Neuronal stem cell (in vitro differentiated cells): ENCODE measurements around the gene KDM3B.

Experiments used
- DNase-seq: peaks from one replicate; pipeline ENCODE4 v3.0.0-alpha.2; 2013; ENCODE audit warnings: low spot score
- H2AFZ ChIP-seq: one replicate; pipeline ENCODE4 v1.6.1; 2013; ENCODE audit warnings: mild to moderate bottlenecking, low read length, inconsistent platforms
- H2AK5ac ChIP-seq: 2 replicates; pipeline ENCODE4 v1.6.1; 2013; ENCODE audit warnings: low read depth, mild to moderate bottlenecking, inconsistent platforms, low read length, moderate library complexity, mixed read lengths
- H2BK120ac ChIP-seq: 2 replicates; pipeline ENCODE4 v1.6.1; 2013; ENCODE audit warnings: low read depth, mild to moderate bottlenecking, inconsistent platforms, low read length, moderate library complexity, mixed read lengths
- H2BK12ac ChIP-seq: one replicate; pipeline ENCODE4 v1.6.1; 2013; ENCODE audit warnings: low read length, inconsistent platforms
- H2BK15ac ChIP-seq: 2 replicates; pipeline ENCODE4 v1.6.1; 2013; ENCODE audit warnings: mild to moderate bottlenecking, low read length, inconsistent platforms, mixed read lengths
- H2BK5ac ChIP-seq: one replicate; pipeline ENCODE4 v1.6.1; 2013; ENCODE audit warnings: inconsistent platforms, mild to moderate bottlenecking, low read length, moderate library complexity
- H3K14ac ChIP-seq: one replicate; pipeline ENCODE4 v1.6.1; 2013; ENCODE audit warnings: low read length, inconsistent platforms
- H3K18ac ChIP-seq: 2 replicates; pipeline ENCODE4 v1.6.1; 2013; ENCODE audit warnings: low read length, inconsistent platforms
- H3K23ac ChIP-seq: 2 replicates; pipeline ENCODE4 v1.6.1; 2013; ENCODE audit warnings: low read depth, mild to moderate bottlenecking, mixed read lengths, low read length, inconsistent platforms; ENCODE audit not compliant: poor library complexity
- H3K27ac ChIP-seq: replicated peaks from 3 replicates; pipeline ENCODE4 v1.5.1; 2013; ENCODE audit warnings: low read length, inconsistent platforms
- H3K27me3 ChIP-seq, 3 experiments: 2 replicates each; pipeline ENCODE4 v1.6.1; 2013; ENCODE audit warnings: low read length in 3 of 3, mild to moderate bottlenecking in 2 of 3, inconsistent platforms in 1 of 3, low read depth in 1 of 3, mixed read lengths in 1 of 3, moderate library complexity in 1 of 3; ENCODE audit not compliant: control insufficient read depth in 3 of 3, insufficient read depth in 3 of 3
- H3K36me3 ChIP-seq, 2 donors: replicated peaks in 1 of 2; 2 replicates each; pipeline ENCODE4 v1.6.1; 2013; ENCODE audit warnings: low read length in 2 of 2; ENCODE audit not compliant: control insufficient read depth in 2 of 2, insufficient read depth in 2 of 2
- H3K4ac ChIP-seq: 2 replicates; pipeline ENCODE4 v1.6.1; 2013; ENCODE audit warnings: inconsistent platforms, mild to moderate bottlenecking, low read length, moderate library complexity
- H3K4me1 ChIP-seq, 2 donors: 1 replicate in 1 of 2; 2 replicates in 1 of 2; pipeline ENCODE4 v1.6.1; 2013; ENCODE audit warnings: low read length in 2 of 2, low read depth in 1 of 2; ENCODE audit not compliant: control insufficient read depth in 2 of 2, insufficient read depth in 1 of 2
- H3K4me2 ChIP-seq: one replicate; pipeline ENCODE4 v1.6.1; 2013; ENCODE audit warnings: mild to moderate bottlenecking, low read length, inconsistent platforms; ENCODE audit not compliant: insufficient read depth, poor library complexity, severe bottlenecking
- H3K4me3 ChIP-seq, 2 donors: 2 replicates each; pipeline ENCODE4 v1.5.1; 2013; ENCODE audit warnings: low read length in 2 of 2, mild to moderate bottlenecking in 2 of 2, inconsistent platforms in 1 of 2, moderate library complexity in 1 of 2
- H3K79me1 ChIP-seq: one replicate; pipeline ENCODE4 v1.6.1; 2013; ENCODE audit warnings: low read depth, mild to moderate bottlenecking, inconsistent platforms, low read length, moderate library complexity
- H3K9ac ChIP-seq: one replicate; pipeline ENCODE4 v1.6.1; 2013; ENCODE audit warnings: mild to moderate bottlenecking, low read depth, low read length, inconsistent platforms; ENCODE audit not compliant: poor library complexity
- H3K9me3 ChIP-seq, 2 donors: replicated peaks in 1 of 2; 2 replicates each; pipeline versions ENCODE3 to v1.6.1; 2013; ENCODE audit warnings: low read length in 2 of 2, mild to moderate bottlenecking in 2 of 2, inconsistent platforms in 1 of 2, low read depth in 1 of 2, mixed read lengths in 1 of 2, moderate library complexity in 1 of 2; ENCODE audit not compliant: control insufficient read depth in 2 of 2, insufficient read depth in 1 of 2
- H4K8ac ChIP-seq: one replicate; pipeline ENCODE4 v1.6.1; 2013; ENCODE audit warnings: low read depth, mild to moderate bottlenecking, inconsistent platforms, low read length, moderate library complexity
- H4K91ac ChIP-seq: one replicate; pipeline ENCODE4 v1.6.1; 2013; ENCODE audit warnings: low read length, low read depth, mild to moderate bottlenecking, inconsistent platforms; ENCODE audit not compliant: poor library complexity
- WGBS, 2 donors: extraction: QIAGEN DNeasy Blood & Tissue Kit; methylation state at CpG; one replicate each; pipeline ENCODE4 v1.1.7; 2013; ENCODE audit warnings: missing lambda C conversion rate in 2 of 2, mixed read lengths in 1 of 2; ENCODE audit not compliant: insufficient read length in 2 of 2, insufficient replicate concordance in 1 of 2; ENCODE audit errors: extremely low coverage in 2 of 2; 5-methylcytosine and 5-hydroxymethylcytosine counted together

The KDM3B gene

GRCh38 chr5:138340008-138340407 is 12.5 kb upstream of the KDM3B start:
- peaks cover 21 to 50% of the 10 kb centered on the region in 2 donors for H3K36me3 ChIP-seq
- peaks cover 2% of the 10 kb centered on the region for H3K79me1 ChIP-seq
- H3K14ac ChIP-seq = no peak overlapping the region
- peaks cover 2 to 9% of the 10 kb centered on the region in 2 donors for H3K4me1 ChIP-seq
- no peak for DNase-seq
- H3K4me2 ChIP-seq = peak overlapping the region; percentile 72
- H2AFZ ChIP-seq = no peak overlapping the region
- no peak overlapping the region for H2BK5ac ChIP-seq
- H3K4ac ChIP-seq = no peak overlapping the region
- no peak overlapping the region for H3K27ac ChIP-seq
- H2BK12ac ChIP-seq = no peak overlapping the region
- no peak overlapping the region for H2BK120ac ChIP-seq
- no peak overlapping the region for H2BK15ac ChIP-seq
- no CpG with 5 or more reads among the region's 3 CpGs for WGBS, 2 donors
- no peak overlapping the region for H3K23ac ChIP-seq
- H2AK5ac ChIP-seq = no peak overlapping the region
- no peak overlapping the region for H3K9ac ChIP-seq
- H3K27me3 ChIP-seq = no peaks in the 10 kb centered on the region
- H4K91ac ChIP-seq = no peak overlapping the region
- no peak overlapping the region for H3K18ac ChIP-seq
- peak overlapping the region in 1 of 2 donors; percentile 76 for H3K4me3 ChIP-seq
- H4K8ac ChIP-seq = no peak overlapping the region
- no peaks in the 10 kb centered on the region for H3K9me3 ChIP-seq

DNA sequence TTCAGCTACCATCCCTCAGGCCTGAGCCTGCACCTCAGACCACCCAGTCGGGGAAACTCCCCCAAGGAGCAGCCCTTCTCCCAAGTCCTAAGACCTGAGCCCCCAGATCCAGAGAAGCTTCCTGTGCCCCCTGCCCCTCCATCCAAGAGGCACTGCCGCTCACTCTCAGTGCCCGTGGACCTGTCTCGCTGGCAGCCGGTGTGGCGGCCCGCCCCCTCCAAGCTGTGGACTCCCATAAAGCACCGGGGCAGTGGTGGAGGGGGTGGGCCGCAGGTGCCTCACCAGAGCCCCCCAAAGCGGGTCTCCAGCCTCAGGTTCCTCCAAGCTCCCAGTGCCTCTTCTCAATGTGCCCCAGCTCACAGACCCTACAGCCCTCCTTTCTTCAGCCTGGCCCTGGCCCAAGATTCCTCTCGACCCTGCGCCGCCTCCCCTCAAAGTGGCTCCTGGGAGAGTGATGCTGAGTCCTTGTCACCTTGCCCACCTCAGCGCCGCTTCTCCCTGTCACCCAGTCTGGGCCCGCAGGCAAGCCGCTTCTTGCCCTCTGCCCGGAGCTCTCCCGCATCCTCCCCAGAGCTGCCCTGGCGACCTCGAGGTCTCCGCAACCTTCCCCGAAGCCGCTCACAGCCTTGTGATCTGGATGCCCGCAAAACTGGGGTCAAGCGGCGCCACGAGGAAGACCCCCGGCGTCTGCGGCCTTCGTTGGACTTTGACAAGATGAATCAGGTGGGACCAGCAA is 7.4 kb upstream of the KDM3B start:
- no peak overlapping the region for H2BK15ac ChIP-seq
- H4K8ac ChIP-seq = no peak overlapping the region
- no peak overlapping the region for H3K18ac ChIP-seq
- no peak overlapping the region for H4K91ac ChIP-seq
- H3K9ac ChIP-seq = no peak overlapping the region
- no CpG with 5 or more reads among the region's 32 CpGs for WGBS, 2 donors
- no peak overlapping the region for H2BK5ac ChIP-seq
- H3K23ac ChIP-seq = no peak overlapping the region
- no peaks in the 10 kb centered on the region for H3K4me1 ChIP-seq
- DNase-seq = no peak
- no peak overlapping the region for H2AK5ac ChIP-seq
- H3K4me2 ChIP-seq = no peak overlapping the region
- no peak overlapping the region for H2AFZ ChIP-seq
- H3K4ac ChIP-seq = no peak overlapping the region
- H3K27ac ChIP-seq = no peak overlapping the region
- H3K9me3 ChIP-seq = no peaks in the 10 kb centered on the region
- H3K4me3 ChIP-seq = no peak overlapping the region
- H2BK12ac ChIP-seq = no peak overlapping the region
- H3K14ac ChIP-seq = no peak overlapping the region
- H3K36me3 ChIP-seq = peaks cover 57 to 96% of the 10 kb centered on the region in 2 donors
- H2BK120ac ChIP-seq = no peak overlapping the region
- no peaks in the 10 kb centered on the region for H3K27me3 ChIP-seq
- H3K79me1 ChIP-seq = peaks cover 2% of the 10 kb centered on the region

DNA sequence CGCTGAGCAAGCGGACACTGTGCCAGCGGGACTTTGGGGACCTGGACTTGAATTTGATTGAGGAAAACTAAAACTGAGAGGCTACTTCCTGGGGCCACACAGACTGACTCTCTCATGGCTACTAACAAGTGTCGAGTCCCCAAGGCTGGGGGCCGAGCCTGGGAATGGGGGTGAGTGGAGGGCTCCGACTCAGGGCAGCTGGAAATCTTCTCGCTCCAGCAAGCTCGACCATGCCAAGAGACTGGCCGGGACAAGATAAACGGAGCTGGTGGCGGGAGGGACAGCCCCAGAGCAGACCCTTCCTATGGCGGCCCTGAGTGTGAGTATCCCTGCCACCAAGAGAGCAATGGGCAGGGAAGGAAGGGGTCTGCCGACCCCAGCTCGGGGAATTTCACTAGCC is 5.6 kb upstream of the KDM3B start:
- Histone ChIP-seq H2BK15ac (no peak overlapping the region), H3K9ac (no peak overlapping the region), H2BK120ac (no peak overlapping the region), H3K18ac (no peak overlapping the region), H3K4me2 (no peak overlapping the region), H3K27ac (no peak overlapping the region), H3K27me3 (no peaks in the 10 kb centered on the region), H2AK5ac (no peak overlapping the region), H4K8ac (no peak overlapping the region), H3K79me1 (peaks cover 2% of the 10 kb centered on the region), H3K4me1 (no peaks in the 10 kb centered on the region), H3K23ac (no peak overlapping the region), H3K14ac (no peak overlapping the region), H3K4ac (no peak overlapping the region), H3K36me3 (peaks cover 52 to 85% of the 10 kb centered on the region in 2 donors), H3K4me3 (no peak overlapping the region), H2BK5ac (no peak overlapping the region), H2BK12ac (no peak overlapping the region), H4K91ac (no peak overlapping the region), H3K9me3 (peaks cover under 1 to 4% of the 10 kb centered on the region in 2 donors), H2AFZ (no peak overlapping the region)
- no CpG with 5 or more reads among the region's 14 CpGs for WGBS, 2 donors
- DNase-seq = no peak

DNA sequence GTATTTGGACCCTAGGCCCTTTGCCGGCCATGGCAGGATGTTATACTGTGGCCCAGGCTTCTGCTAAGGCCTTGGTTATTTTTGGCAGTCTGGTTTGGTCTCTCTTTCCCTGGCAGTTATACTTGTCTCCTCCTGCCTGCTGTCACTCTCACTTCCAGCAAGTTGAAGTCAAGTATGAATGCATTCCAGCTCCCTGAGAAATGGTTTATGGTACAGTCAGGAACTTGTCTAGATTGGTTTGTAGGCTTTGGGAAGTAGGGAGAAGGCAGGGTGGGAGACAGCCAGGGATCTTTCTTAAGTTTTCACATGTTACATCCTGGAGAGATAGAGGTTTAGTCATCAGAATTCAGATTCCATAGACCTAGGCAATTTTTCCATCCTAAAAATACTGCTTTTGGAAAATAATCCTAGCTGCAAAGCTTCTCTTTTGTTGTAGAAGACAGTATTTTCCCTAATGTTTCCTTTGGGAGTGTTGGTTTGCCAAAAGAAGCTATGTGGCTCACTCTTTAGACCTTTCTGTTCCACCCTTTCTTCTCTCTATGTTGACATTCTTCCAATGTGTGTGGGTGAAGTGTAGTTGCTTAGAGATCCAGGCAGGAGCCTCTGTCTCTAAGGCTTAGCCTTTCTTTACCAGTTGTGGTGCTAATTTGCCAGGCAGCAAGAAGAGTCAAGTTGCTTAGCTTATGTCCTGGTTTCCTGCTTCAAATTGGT is 2.5 kb upstream of the KDM3B start:
- H4K8ac ChIP-seq = no peak overlapping the region
- no peak overlapping the region for H2BK5ac ChIP-seq
- no peak overlapping the region for H2AK5ac ChIP-seq
- H3K27ac ChIP-seq = no peak overlapping the region
- no peak overlapping the region for H2BK15ac ChIP-seq
- H3K36me3 ChIP-seq = peaks cover 43 to 58% of the 10 kb centered on the region in 2 donors
- H3K4me3 ChIP-seq = no peak overlapping the region
- no peak overlapping the region for H2BK120ac ChIP-seq
- H2AFZ ChIP-seq = no peak overlapping the region
- peaks cover 4 to 7% of the 10 kb centered on the region in 2 donors for H3K4me1 ChIP-seq
- H3K18ac ChIP-seq = no peak overlapping the region
- no peak overlapping the region for H3K14ac ChIP-seq
- H3K79me1 ChIP-seq = peaks cover 3% of the 10 kb centered on the region
- WGBS, 2 donors = no CpG with 5 or more reads among the region's 1 CpG
- H3K27me3 ChIP-seq = no peaks in the 10 kb centered on the region
- no peak overlapping the region for H3K9ac ChIP-seq
- H4K91ac ChIP-seq = no peak overlapping the region
- H3K4me2 ChIP-seq = no peak overlapping the region
- DNase-seq = no peak
- H3K23ac ChIP-seq = no peak overlapping the region
- no peak overlapping the region for H2BK12ac ChIP-seq
- H3K9me3 ChIP-seq = peaks cover 3 to 8% of the 10 kb centered on the region in 2 donors
- H3K4ac ChIP-seq = no peak overlapping the region
